NB4 (cell line): Measurements from ENCODE around the gene EPS8.

Experiments used
- DNase-seq: peaks from one replicate; pipeline ENCODE4 v3.0.0; 2010; ENCODE audit warnings: low read depth
- H3K4me3 ChIP-seq: one replicate; pipeline ENCODE4 v1.5.1; 2011; ENCODE audit warnings: mild to moderate bottlenecking, low read depth, low read length, moderate library complexity
- MYC ChIP-seq: IDR thresholded peaks from 2 replicates; pipeline ENCODE4 v1.6.1; 2011; ENCODE audit warnings: low read depth, low read length
- POLR2A ChIP-seq: IDR thresholded peaks from 2 replicates; pipeline ENCODE4 v1.6.1; 2011; ENCODE audit warnings: mild to moderate bottlenecking; ENCODE audit not compliant: insufficient read length; ENCODE audit errors: extremely low read depth
- TF ChIP-seq, protein P1 (sequence below): IDR thresholded peaks from one replicate; pipeline ENCODE4 v1.5.1; 2012; ENCODE audit warnings: low read depth, low read length
- TF ChIP-seq, protein P2 (sequence below): IDR thresholded peaks from 2 replicates; pipeline ENCODE4 v1.6.1; 2011; ENCODE audit warnings: low read depth, low read length

Gene EPS8

DNA sequence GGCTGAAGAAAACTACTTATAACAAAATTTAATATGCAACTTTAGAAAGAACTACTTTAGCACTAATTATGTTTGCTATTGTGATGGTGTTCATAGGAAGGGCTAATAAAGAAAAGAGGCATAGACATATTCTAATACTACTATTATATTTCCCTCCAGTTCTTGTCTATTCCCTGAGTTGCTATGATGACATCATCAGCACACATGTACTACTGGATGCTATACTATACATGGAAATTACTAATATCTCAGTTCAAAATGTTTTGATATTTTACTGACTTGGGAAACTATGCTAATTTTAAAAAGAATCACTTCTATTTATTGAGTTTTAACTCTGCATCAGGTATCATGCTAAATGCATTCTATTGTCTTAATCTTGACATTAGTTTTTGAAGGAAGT is 101.6 kb downstream of the EPS8 start:
- TF ChIP-seq POLR2A, result no peak
- TF ChIP-seq, protein P1, sequence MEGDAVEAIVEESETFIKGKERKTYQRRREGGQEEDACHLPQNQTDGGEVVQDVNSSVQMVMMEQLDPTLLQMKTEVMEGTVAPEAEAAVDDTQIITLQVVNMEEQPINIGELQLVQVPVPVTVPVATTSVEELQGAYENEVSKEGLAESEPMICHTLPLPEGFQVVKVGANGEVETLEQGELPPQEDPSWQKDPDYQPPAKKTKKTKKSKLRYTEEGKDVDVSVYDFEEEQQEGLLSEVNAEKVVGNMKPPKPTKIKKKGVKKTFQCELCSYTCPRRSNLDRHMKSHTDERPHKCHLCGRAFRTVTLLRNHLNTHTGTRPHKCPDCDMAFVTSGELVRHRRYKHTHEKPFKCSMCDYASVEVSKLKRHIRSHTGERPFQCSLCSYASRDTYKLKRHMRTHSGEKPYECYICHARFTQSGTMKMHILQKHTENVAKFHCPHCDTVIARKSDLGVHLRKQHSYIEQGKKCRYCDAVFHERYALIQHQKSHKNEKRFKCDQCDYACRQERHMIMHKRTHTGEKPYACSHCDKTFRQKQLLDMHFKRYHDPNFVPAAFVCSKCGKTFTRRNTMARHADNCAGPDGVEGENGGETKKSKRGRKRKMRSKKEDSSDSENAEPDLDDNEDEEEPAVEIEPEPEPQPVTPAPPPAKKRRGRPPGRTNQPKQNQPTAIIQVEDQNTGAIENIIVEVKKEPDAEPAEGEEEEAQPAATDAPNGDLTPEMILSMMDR, result no peak
- TF ChIP-seq MYC, result no peak
- TF ChIP-seq, protein P2, sequence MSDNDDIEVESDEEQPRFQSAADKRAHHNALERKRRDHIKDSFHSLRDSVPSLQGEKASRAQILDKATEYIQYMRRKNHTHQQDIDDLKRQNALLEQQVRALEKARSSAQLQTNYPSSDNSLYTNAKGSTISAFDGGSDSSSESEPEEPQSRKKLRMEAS, result no peak
- H3K4me3 ChIP-seq, result no peak overlapping the region
- no peak for DNase-seq

DNA sequence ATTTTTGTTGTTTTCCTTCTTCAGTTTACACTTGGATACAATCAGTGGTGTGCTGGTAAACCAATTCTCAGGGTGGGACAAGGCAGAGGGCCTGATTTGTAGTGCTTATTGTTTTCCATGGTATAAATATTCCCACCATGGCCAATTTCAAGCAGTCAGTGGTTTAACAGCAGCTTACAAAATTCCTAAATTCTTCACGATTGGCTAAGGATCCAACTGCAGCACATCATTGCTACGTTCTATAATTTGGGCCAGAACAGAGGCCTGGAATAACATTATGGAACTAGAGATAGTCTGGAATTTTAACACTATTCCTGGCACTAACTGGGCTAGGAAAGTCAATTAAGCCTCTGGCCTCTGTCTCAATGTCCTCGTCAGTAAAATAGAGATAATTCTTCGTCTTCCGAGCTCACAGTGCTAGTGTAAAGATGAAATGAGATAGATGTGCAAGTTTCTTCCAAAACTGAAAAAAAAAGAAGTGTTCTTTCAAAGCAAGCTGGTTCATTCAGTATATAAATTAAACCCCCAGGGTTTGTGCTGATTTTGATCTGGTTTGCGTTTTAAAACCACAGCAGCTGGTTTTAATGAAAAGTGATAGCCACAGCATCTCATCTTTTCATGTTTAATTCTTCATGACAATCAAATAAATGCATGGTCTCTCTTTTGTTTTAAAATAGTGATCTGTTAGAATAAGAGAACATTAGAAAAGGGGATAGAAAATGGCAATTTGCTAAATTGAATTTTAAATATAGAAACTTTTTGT is 104.1 kb downstream of the EPS8 start:
- TF ChIP-seq MYC (no peak), POLR2A (no peak)
- TF ChIP-seq, protein P2, result no peak
- TF ChIP-seq, protein P1, result no peak
- H3K4me3 ChIP-seq, result no peak overlapping the region
- no peak for DNase-seq

DNA sequence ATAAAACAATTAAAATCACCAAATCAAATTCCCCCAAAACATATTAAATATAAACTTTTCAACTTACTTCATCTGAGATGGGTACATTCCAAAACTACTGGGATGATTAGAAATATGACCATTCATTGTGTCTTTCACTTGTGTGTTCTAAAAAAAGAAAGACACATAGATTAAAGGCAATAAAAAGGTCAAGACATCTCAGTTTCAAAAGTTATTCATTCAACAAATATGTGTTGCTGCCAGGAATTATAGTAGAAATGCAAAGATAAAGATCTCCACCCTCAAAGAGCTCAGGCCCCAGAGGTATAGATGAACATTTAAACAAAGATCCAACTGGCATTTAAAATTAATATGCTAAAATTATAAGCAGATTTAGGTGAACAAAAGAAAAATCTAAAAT is 106.4 kb downstream of the EPS8 start:
- H3K4me3 ChIP-seq, result no peak overlapping the region
- DNase-seq, result no peak
- TF ChIP-seq, protein P2, result no peak
- no peak for TF ChIP-seq POLR2A
- no peak for TF ChIP-seq MYC
- TF ChIP-seq, protein P1, result no peak

DNA sequence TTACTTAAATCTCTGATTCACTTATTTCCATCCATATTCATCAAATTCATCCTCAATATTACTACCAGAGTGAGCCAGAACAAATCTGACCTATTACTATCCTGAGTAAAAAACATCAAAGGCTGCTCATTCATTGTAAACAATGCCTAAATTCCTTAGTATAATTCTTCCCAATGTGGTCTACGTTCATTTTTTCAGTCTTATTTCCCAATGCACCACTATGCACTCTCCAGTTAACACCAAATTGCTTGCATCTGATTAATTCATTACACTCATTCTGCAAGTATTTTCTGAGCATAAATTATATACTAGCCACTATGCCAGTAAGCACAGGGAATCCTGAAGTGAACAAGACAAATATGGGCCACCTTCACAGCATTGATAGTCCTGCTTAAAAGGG is 110.0 kb downstream of the EPS8 start:
- no peak for DNase-seq
- TF ChIP-seq, protein P1, result no peak
- TF ChIP-seq, protein P2, result no peak
- no peak for TF ChIP-seq MYC
- TF ChIP-seq POLR2A, result no peak
- no peak overlapping the region for H3K4me3 ChIP-seq

DNA sequence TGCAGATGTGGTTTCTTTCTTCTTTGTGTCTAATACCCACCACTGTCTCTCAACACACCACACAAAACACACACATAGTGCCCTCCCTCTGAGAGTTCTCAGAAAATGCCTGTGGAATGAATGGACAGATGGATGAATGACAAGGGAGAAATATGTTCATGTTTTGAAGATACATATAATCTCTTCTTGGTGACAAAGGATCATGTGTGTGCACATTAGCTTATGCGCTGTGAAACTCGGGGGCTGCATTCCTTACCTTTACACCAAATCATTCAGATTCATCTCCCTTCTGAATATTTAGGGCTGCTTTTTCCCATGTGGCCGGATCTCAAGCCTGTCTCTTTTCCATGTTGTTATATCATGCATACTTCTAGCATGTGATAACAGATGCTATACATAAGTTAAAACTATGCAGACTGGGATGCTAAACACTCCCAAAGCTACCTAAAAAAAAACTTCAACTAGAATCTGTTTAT is 111.4 kb downstream of the EPS8 start:
- H3K4me3 ChIP-seq, result no peak overlapping the region
- TF ChIP-seq MYC (no peak), POLR2A (no peak)
- TF ChIP-seq, protein P2, result no peak
- TF ChIP-seq, protein P1, result no peak
- DNase-seq, result no peak

DNA sequence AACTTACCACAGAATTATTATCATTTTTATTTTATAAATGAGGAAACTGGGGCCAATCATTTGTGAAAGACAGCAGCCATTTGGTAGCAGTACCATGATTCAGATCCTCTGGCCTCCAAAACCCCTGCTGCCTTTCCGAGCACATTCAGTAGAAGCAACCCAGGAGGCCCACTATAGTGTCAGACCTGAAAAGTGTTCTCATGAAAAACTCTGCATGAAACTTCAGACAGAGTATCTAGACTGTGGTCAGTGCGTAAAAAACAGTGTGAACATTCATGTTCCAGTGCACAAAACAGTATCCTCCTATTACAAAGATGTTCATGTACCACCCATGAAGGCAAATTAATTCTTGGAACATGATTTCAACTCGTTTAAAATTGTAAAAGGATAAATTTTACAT is 112.0 kb downstream of the EPS8 start:
- TF ChIP-seq, protein P1, result no peak
- TF ChIP-seq, protein P2, result no peak
- TF ChIP-seq POLR2A (no peak), MYC (no peak)
- no peak for DNase-seq
- H3K4me3 ChIP-seq, result no peak overlapping the region
